ENCODE results near the gene NTN1.

NTN1 gene

GRCh38 chr17:9187828-9188227, 166.5 kb downstream of the NTN1 start:
- Histone ChIP-seq H3K4me2 (ENCODE audit: low read length) (no peak overlapping the region), H3K9me3 (ENCODE audit: low read length) (no peaks in the 10 kb centered on the region), H3F3A (ENCODE audit: insufficient read depth, low read length) (no peaks in the 10 kb centered on the region), H3K27me3 (ENCODE audit: insufficient read depth, low read length) (no peaks in the 10 kb centered on the region), H3K4me3 (ENCODE audit: low read depth, low read length, poor library complexity, severe bottlenecking) (no peak overlapping the region), H3K4me1 (ENCODE audit: insufficient read depth, low read length, severe bottlenecking) (no peaks in the 10 kb centered on the region), H4K20me1 (ENCODE audit: insufficient read depth, low read length) (no peaks in the 10 kb centered on the region), H3K9me2 (ENCODE audit: low read depth, low read length) (no peaks in the 10 kb centered on the region), H3K36me3 (ENCODE audit: insufficient read depth, low read length) (no peaks in the 10 kb centered on the region), H3K27ac (ENCODE audit: low read depth, low read length, poor library complexity, severe bottlenecking) (no peak overlapping the region), H3K9ac (ENCODE audit: low read length) (no peak overlapping the region), H2AFZ (ENCODE audit: low read length) (no peak overlapping the region), H3K79me2 (ENCODE audit: insufficient read depth, low read length) (no peaks in the 10 kb centered on the region)
- TF ChIP-seq CTCF (IDR thresholded peaks at IDR 0.05; ENCODE audit: low read length) (no peak), EZH2 (IDR thresholded peaks at IDR 0.05; ENCODE audit: borderline replicate concordance, low read length) (no peak)

GRCh38 chr17:9188367-9188766, 167.1 kb downstream of the NTN1 start:
- no peak overlapping the region for H3K9ac ChIP-seq (ENCODE audit: low read length)
- no peaks in the 10 kb centered on the region for H4K20me1 ChIP-seq (ENCODE audit: insufficient read depth, low read length)
- no peak overlapping the region for H3K4me2 ChIP-seq (ENCODE audit: low read length)
- no peak overlapping the region for H3K4me3 ChIP-seq (ENCODE audit: low read depth, low read length, poor library complexity, severe bottlenecking)
- H3K27me3 ChIP-seq (ENCODE audit: insufficient read depth, low read length): no peaks in the 10 kb centered on the region
- no peak overlapping the region for H3K27ac ChIP-seq (ENCODE audit: low read depth, low read length, poor library complexity, severe bottlenecking)
- H3K9me2 ChIP-seq (ENCODE audit: low read depth, low read length): no peaks in the 10 kb centered on the region
- H3F3A ChIP-seq (ENCODE audit: insufficient read depth, low read length): no peaks in the 10 kb centered on the region
- TF ChIP-seq CTCF (IDR thresholded peaks at IDR 0.05; ENCODE audit: low read length) (no peak), EZH2 (IDR thresholded peaks at IDR 0.05; ENCODE audit: borderline replicate concordance, low read length) (no peak)
- H3K79me2 ChIP-seq (ENCODE audit: insufficient read depth, low read length): no peaks in the 10 kb centered on the region
- H2AFZ ChIP-seq (ENCODE audit: low read length): no peak overlapping the region
- H3K9me3 ChIP-seq (ENCODE audit: low read length): no peaks in the 10 kb centered on the region
- H3K36me3 ChIP-seq (ENCODE audit: insufficient read depth, low read length): no peaks in the 10 kb centered on the region
- H3K4me1 ChIP-seq (ENCODE audit: insufficient read depth, low read length, severe bottlenecking): no peaks in the 10 kb centered on the region

GRCh38 chr17:9189870-9190269, 168.6 kb downstream of the NTN1 start:
- Histone ChIP-seq H3K4me2 (ENCODE audit: low read length) (no peak overlapping the region), H3K9me2 (ENCODE audit: low read depth, low read length) (no peaks in the 10 kb centered on the region), H3K9ac (ENCODE audit: low read length) (no peak overlapping the region), H2AFZ (ENCODE audit: low read length) (no peak overlapping the region), H3K9me3 (ENCODE audit: low read length) (no peaks in the 10 kb centered on the region), H3K4me1 (ENCODE audit: insufficient read depth, low read length, severe bottlenecking) (no peaks in the 10 kb centered on the region), H3F3A (ENCODE audit: insufficient read depth, low read length) (no peaks in the 10 kb centered on the region), H4K20me1 (ENCODE audit: insufficient read depth, low read length) (no peaks in the 10 kb centered on the region), H3K27ac (ENCODE audit: low read depth, low read length, poor library complexity, severe bottlenecking) (no peak overlapping the region), H3K36me3 (ENCODE audit: insufficient read depth, low read length) (no peaks in the 10 kb centered on the region), H3K4me3 (ENCODE audit: low read depth, low read length, poor library complexity, severe bottlenecking) (no peak overlapping the region), H3K79me2 (ENCODE audit: insufficient read depth, low read length) (no peaks in the 10 kb centered on the region), H3K27me3 (ENCODE audit: insufficient read depth, low read length) (no peaks in the 10 kb centered on the region)
- TF ChIP-seq CTCF (IDR thresholded peaks at IDR 0.05; ENCODE audit: low read length): no peak
- TF ChIP-seq EZH2 (IDR thresholded peaks at IDR 0.05; ENCODE audit: borderline replicate concordance, low read length): no peak

All from OCI-LY1 (cell line).